HG02852 (cell line): ENCODE results near the gene TBX10.
"Not testable (repeated sequence)": the region's sequence is repeated elsewhere in the genome, so short reads cannot be mapped to it uniquely, and the experiment has no call there.

Source experiments
- ATAC-seq: cut with Tn5 transposase; IDR thresholded peaks from one replicate; pipeline ENCODE4 v1.9.1; 2021; ENCODE audit warnings: mild to moderate bottlenecking, moderate library complexity; ENCODE audit not compliant: unreplicated experiment

The TBX10 gene

GRCh38 chr11:67639438-67639859 is at the start of gene TBX10:
Gene TBX10, minus strand, starts transcription at chr11:67639763. Its CDS starts 291 bp downstream, at chr11:67639472.
- no peak for ATAC-seq

- ATAC-seq, result no peak
Measured at GRCh38 chr11:67689178-67689577, 49.6 kb upstream of the TBX10 start.

- no peak for ATAC-seq
Measured at GRCh38 chr11:67687986-67688385, 48.4 kb upstream of the TBX10 start.

GRCh38 chr11:67685641-67686332 is 46.2 kb upstream of the TBX10 start:
- not testable (repeated sequence) for ATAC-seq

GRCh38 chr11:67682126-67683034 is 42.8 kb upstream of the TBX10 start:
- ATAC-seq, result not testable (repeated sequence)

- no peak for ATAC-seq
Measured at GRCh38 chr11:67680696-67681470, 41.3 kb upstream of the TBX10 start.

GRCh38 chr11:67675058-67675747 is 35.6 kb upstream of the TBX10 start:
- no peak for ATAC-seq

- no peak for ATAC-seq
Measured at GRCh38 chr11:67674442-67674871, 34.9 kb upstream of the TBX10 start, which contains the start of gene ALDH3B2. Gene ALDH3B2, minus strand, starts transcription at chr11:67674623. Its CDS starts 7,688 bp downstream, at chr11:67666935.

- no peak for ATAC-seq
Measured at GRCh38 chr11:67673902-67674301, 34.3 kb upstream of the TBX10 start.

GRCh38 chr11:67673358-67673757 is 33.8 kb upstream of the TBX10 start:
- ATAC-seq, result no peak

GRCh38 chr11:67671211-67671520 is 31.6 kb upstream of the TBX10 start:
- ATAC-seq, result no peak

GRCh38 chr11:67670316-67671210 is 31.0 kb upstream of the TBX10 start:
- ATAC-seq, result no peak

GRCh38 chr11:67668192-67668551 is 28.6 kb upstream of the TBX10 start:
- ATAC-seq, result no peak

- no peak for ATAC-seq
Measured at GRCh38 chr11:67667490-67668191, 28.1 kb upstream of the TBX10 start.

GRCh38 chr11:67666676-67667489 is 27.3 kb upstream of the TBX10 start:
- no peak for ATAC-seq

- ATAC-seq, result no peak
Measured at GRCh38 chr11:67666303-67666645, 26.7 kb upstream of the TBX10 start.

GRCh38 chr11:67665541-67666302 is 26.2 kb upstream of the TBX10 start:
- ATAC-seq, result no peak
